Colon (tissue), 2 donors: Measurements from ENCODE around the gene HIRA.
"Not testable (repeated sequence)": the region's sequence is repeated elsewhere in the genome, so short reads cannot be mapped to it uniquely, and the experiment has no call there.

Source experiments
- FAIRE-seq: peaks from 2 replicates; lab custom pipeline; 2012; peaks lifted over from hg19 to GRCh38; lab: Jason Lieb, UNC
- donor health status: control.
- donor health status: control.

Gene HIRA

GRCh38 chr22:19385221-19385906 is 46.2 kb downstream of the HIRA start:
- FAIRE-seq: no peak

GRCh38 chr22:19383292-19383691 is 48.2 kb downstream of the HIRA start:
- FAIRE-seq: no peak

- no peak for FAIRE-seq
Measured at GRCh38 chr22:19382240-19382639, 49.3 kb downstream of the HIRA start.

- FAIRE-seq: no peak
Measured at GRCh38 chr22:19378344-19378674, 53.2 kb downstream of the HIRA start.

GRCh38 chr22:19377565-19378343 is 53.8 kb downstream of the HIRA start:
- FAIRE-seq: no peak

- no peak for FAIRE-seq
Measured at GRCh38 chr22:19376971-19377370, 54.6 kb downstream of the HIRA start.

GRCh38 chr22:19376247-19376646 is 55.3 kb downstream of the HIRA start:
- no peak for FAIRE-seq

GRCh38 chr22:19375435-19375834 is 56.1 kb downstream of the HIRA start:
- no peak for FAIRE-seq

- FAIRE-seq: no peak
Measured at GRCh38 chr22:19374410-19374809, 57.1 kb downstream of the HIRA start.

- FAIRE-seq: no peak
Measured at GRCh38 chr22:19373450-19373849, 58.1 kb downstream of the HIRA start.

- no peak for FAIRE-seq
Measured at GRCh38 chr22:19371893-19372292, 59.6 kb downstream of the HIRA start.

- no peak for FAIRE-seq
Measured at GRCh38 chr22:19368876-19369275, 62.7 kb downstream of the HIRA start.

- FAIRE-seq: no peak
Measured at GRCh38 chr22:19367763-19368367, 63.7 kb downstream of the HIRA start.

GRCh38 chr22:19363541-19363940 is 68.0 kb downstream of the HIRA start:
- not testable (repeated sequence) for FAIRE-seq

- no peak for FAIRE-seq
Measured at GRCh38 chr22:19361501-19362103, 69.9 kb downstream of the HIRA start.

- FAIRE-seq: no peak
Measured at GRCh38 chr22:19360862-19361261, 70.7 kb downstream of the HIRA start.

- no peak for FAIRE-seq
Measured at GRCh38 chr22:19360300-19360792, 71.2 kb downstream of the HIRA start.

GRCh38 chr22:19359554-19360299 is 71.8 kb downstream of the HIRA start:
- no peak for FAIRE-seq

GRCh38 chr22:19358703-19359553 is 72.6 kb downstream of the HIRA start:
- FAIRE-seq: no peak

- no peak for FAIRE-seq
Measured at GRCh38 chr22:19358195-19358594, 73.3 kb downstream of the HIRA start.
